GM18907 (cell line): ENCODE measurements around the gene BTBD9.

Experiments
- ATAC-seq: cut with Tn5 transposase; IDR thresholded peaks from one replicate; pipeline ENCODE4 v1.9.1; 2021; ENCODE audit warnings: mild to moderate bottlenecking, moderate library complexity; ENCODE audit not compliant: unreplicated experiment

Gene BTBD9

GRCh38 chr6:38599966-38600550, 39.7 kb downstream of the BTBD9 start:
- no peak for ATAC-seq

DNA sequence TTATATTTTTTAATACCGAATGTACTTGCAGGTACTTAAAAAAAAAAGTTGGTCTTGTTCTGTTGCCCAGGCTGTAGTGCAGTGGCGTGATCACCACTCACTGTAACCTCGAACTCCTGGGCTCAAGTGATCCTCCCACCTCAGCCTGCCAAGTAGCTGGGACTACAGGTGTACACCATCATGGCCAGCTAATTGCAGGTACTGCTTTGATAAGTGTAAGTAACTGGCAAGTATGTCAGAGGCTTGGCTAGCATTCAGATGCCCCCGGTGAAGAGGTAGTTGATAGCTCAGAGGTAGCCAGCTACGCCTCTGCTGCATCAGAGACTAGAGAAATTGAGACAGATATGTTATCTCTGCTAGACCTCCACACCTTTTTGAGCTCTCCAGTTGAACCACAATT, 40.5 kb downstream of the BTBD9 start:
- ATAC-seq, result no peak

DNA sequence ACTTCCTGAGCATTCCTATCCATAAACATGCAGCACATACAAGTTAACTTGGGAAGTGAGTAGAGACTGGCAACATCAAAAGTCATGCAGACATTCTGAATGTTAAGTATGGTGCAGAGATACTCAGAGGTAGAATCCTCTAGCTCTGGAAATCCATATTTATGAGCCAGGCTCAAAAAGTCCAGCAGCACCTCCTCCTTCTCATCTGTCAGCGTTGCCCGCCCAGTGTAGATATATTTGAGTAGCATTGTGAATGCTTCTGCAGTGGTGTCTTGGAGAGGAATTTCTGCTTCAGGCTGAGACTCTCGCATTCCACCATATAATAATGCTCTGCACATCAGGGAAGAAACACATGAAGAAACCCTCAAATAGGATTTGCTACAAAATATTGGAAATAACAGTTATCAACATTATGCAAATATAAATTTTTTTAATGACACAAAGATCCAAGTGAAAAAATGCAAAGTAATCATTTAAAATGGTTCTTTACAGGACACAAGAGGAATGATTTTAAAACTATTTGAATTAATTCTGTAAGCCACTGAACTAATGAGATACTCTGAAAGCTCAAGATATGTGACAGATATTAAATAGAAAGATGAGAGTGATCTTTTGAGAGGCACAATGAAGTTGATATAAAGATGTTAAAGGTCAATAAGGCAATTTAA, 45.6 kb downstream of the BTBD9 start:
- ATAC-seq, result no peak

DNA sequence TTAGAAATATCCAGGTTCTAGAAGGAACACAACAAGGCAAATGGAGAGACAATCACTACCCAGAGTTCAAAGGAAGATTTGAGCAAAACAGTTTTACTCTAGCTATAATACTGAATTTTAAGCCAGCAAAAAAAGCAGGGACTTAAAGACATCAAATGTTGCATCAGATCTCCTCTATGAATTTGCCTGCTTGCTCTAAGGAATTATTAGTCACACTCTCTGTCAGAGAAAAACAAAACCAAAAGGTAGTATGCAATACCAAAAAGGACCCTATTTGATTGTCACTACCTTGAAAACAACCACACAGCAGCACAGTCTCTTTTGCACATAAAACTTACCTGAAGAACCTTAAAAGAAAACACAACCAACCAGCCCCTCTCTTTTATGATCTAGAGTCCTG, 46.3 kb downstream of the BTBD9 start:
- no peak for ATAC-seq

- no peak for ATAC-seq
Observed at GRCh38 chr6:38591439-38591838, 48.3 kb downstream of the BTBD9 start.

DNA sequence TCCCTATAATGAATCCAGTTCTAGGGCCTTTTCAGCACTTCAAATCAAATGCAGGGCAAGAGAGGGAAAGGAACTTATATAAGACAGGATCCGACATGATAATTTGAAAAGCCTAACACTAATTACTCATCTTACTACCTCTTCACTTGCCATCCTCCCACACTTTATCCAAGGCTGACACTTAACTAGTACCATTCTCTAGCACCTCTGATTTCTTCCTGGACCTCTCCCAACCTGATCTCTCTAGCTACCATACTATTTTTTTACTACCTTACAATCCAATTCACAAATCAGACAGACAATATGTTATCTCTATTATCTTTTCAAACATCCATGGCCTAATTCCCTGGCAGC, 50.4 kb downstream of the BTBD9 start:
- ATAC-seq, result no peak

- ATAC-seq, result no peak
Observed at GRCh38 chr6:38588631-38589366, 50.9 kb downstream of the BTBD9 start.

GRCh38 chr6:38587766-38588362, 51.9 kb downstream of the BTBD9 start:
- ATAC-seq, result no peak

DNA sequence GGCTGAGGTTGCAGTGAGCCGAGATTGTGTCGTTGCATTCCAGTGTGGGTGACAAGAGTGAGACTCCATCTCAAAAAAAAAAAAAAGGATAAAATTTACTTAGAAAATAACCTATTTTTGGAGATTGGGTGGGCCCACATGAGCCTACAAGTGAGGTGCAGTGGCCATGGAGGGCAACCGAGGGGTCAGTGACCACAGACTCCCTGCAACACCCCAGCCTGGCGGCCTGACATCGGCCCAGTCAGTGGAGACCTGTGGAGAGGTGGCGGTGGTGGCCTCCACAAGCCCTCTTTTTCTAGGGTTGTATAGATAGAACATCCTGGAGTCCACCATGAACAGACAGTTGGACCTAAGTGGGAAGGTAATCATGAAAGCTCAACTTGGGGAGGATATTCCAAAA, 52.7 kb downstream of the BTBD9 start:
- no peak for ATAC-seq

GRCh38 chr6:38584731-38585130, 55.0 kb downstream of the BTBD9 start:
- no peak for ATAC-seq

GRCh38 chr6:38583523-38583922, 56.2 kb downstream of the BTBD9 start:
- ATAC-seq, result no peak

DNA sequence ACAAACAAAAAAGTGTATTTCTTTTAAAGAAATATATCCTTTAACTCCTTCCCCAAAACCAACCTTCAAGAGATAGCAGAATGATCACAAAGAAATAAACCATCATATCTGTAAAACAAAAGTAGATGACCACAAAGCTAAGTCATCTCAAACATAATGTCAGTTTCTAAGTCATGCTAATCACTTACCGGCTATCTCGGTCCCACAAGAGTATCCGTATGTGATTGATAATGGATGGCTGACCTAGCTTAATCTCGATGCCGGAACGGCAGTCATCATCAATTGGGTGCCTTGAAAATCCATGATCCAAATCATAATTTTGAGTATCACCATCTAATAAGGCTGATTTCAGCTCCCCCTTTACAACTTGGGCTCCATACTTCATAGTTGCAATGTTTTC, 59.7 kb downstream of the BTBD9 start:
- ATAC-seq, result no peak

DNA sequence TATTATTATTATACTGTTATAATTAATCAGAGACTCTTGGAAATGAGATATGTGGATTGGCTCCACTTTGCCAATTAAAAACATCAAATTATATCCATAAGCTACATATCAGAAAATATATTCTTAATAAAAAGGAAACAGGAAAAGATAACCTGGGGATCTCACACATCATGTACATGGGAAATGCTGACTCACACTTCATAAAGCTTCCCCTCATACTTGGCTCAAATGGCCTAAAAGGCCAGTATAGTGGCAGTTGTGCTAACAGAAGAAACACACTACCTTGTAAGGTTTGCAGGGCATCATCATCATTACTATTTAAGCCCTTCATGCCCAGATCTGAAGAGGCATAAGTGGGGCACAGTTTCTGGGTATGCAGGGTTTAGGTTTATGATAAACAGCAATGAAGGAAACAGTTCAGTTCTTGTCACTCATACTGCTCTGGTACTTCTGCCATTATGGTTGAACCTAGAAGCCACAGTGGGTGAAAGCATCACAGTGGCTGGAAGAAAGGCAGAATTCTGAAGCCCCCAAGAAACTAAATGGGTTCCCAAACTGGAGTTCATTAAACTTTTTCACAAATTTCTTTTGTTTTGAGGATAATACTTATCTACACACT, 60.6 kb downstream of the BTBD9 start:
- ATAC-seq, result no peak

- ATAC-seq, result no peak
Observed at GRCh38 chr6:38578075-38578474, 61.7 kb downstream of the BTBD9 start.

DNA sequence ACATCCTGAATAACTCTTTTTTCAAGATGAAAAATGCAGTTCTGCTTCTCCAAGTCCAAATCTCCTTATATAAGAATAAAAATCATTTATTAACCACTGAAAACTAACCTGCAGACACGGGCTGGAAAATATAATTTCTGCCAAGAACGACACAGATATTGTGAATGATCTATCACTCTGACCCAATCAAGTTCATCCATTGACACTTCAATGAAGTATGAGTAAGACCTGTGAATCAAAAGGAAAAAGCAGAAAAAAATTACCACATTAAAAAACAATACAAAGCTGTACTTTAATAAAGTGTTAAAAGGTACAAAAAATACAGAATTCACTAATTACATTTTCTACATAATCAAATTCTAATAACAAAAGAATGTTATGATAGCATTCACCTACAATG, 62.2 kb downstream of the BTBD9 start:
- ATAC-seq, result no peak

- no peak for ATAC-seq
Observed at GRCh38 chr6:38573801-38574395, 65.8 kb downstream of the BTBD9 start.

DNA sequence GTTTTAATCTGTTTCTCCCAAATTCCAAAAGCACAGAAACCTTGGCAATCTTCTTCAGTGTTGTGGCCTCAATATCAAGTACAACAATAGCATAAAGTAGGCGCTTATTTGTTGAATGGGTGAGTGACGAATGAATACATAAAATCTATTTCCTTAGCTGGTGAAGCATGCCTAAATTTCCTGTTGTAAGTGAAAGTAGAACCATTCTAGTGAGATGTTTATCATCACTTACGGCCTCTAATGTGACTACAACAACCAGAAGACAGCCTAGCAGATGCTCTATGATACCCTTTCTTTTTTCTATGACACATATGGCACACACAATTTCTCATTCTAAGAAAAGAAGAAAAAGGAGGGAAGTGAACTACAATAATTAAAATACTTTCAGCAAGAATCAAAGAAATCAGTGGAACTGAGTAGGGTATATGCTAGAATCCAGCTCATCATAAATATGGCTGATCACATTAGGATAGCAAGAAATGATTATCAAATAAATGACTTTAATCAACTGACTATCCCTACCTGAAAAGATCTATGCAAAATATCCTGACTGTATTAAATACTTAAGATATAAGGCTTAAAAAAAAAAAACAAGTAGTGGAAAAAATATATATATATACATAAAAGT, 67.4 kb downstream of the BTBD9 start:
- ATAC-seq, result peak; percentile 59

- ATAC-seq, result no peak
Observed at GRCh38 chr6:38571721-38572120, 68.0 kb downstream of the BTBD9 start.

- ATAC-seq, result no peak
Observed at GRCh38 chr6:38570750-38571149, 69.0 kb downstream of the BTBD9 start.

GRCh38 chr6:38567436-38567835, 72.3 kb downstream of the BTBD9 start:
- no peak for ATAC-seq
